Measurements from ENCODE around the gene PRSS3. TPM values are rescaled to one million over a fixed set of nuclear protein-coding genes. Genes with fewer than 3 reads are reported as not detected.
"Not testable (repeated sequence)": the region's sequence is repeated elsewhere in the genome, so short reads cannot be mapped to it uniquely, and the experiment has no call there.

The PRSS3 gene
- total RNA-seq, 1 donor from 2014 or later, result not detected

DNA sequence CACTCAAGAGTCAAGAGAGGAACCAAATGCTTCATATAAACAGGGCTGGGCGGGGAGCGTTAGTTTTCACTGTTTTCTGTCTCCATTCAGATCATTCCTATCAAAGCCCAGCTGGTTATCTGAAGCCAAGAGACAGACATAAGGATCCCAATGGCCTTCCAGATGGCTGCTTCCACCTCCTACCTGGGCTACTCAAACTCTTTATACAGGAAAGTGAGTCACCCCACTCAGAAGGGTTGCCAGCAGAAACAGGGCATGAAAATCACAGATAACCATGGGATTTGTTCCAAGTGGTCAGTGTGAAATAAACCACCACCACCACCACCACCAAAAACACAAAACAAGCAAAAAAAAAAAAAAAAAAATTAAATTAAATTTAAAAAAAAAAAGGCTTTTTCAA is 5.5 kb downstream of the PRSS3 start:
- DNase-seq (ENCODE audit: low spot score), result no peak
- H3K27ac Mint-ChIP-seq (ENCODE audit: unreplicated experiment), result no peak overlapping the region

DNA sequence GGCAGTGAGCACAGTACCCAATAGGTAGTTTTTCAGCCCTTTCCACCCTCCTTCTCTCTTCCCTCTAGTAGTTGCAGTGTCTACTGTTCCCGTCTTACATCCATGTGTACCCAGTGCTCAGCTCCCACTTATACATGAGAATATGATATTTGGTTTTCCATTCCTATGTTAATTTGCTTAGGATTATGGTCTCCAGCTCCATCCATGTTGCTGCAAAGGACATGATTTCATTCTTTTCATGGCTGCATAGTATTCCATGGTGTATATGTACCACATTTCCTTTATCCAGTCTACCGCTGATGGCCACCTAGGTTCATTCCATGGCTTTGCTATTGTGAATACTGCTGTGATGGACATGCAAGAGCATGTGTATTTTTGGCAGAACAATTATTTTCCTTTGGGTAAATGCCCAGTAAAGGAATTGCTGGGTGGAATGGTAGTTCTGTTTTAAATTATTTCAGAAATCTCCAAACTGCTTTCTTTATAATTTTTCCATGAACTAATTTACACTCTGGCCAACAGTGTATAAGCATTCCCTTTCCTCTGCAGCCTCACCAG is 6.7 kb downstream of the PRSS3 start:
- H3K4me3 Mint-ChIP-seq (ENCODE audit: unreplicated experiment); H3K9me3 Mint-ChIP-seq (ENCODE audit: low read depth); H3K4me1 Mint-ChIP-seq (ENCODE audit: low read depth); H3K27ac Mint-ChIP-seq (ENCODE audit: unreplicated experiment); H3K36me3 Mint-ChIP-seq (ENCODE audit: low read depth); DNase-seq (ENCODE audit: low spot score): not testable (repeated sequence)
- peaks cover 18% of the 10 kb centered on the region for H3K27me3 Mint-ChIP-seq (ENCODE audit: low read depth)

More for the DNA sequence above, 5.5 kb downstream of the PRSS3 start:
- TF ChIP-seq, protein P1, sequence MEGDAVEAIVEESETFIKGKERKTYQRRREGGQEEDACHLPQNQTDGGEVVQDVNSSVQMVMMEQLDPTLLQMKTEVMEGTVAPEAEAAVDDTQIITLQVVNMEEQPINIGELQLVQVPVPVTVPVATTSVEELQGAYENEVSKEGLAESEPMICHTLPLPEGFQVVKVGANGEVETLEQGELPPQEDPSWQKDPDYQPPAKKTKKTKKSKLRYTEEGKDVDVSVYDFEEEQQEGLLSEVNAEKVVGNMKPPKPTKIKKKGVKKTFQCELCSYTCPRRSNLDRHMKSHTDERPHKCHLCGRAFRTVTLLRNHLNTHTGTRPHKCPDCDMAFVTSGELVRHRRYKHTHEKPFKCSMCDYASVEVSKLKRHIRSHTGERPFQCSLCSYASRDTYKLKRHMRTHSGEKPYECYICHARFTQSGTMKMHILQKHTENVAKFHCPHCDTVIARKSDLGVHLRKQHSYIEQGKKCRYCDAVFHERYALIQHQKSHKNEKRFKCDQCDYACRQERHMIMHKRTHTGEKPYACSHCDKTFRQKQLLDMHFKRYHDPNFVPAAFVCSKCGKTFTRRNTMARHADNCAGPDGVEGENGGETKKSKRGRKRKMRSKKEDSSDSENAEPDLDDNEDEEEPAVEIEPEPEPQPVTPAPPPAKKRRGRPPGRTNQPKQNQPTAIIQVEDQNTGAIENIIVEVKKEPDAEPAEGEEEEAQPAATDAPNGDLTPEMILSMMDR (IDR thresholded peaks at IDR 0.05), result no peak
- Mint-ChIP-seq H3K9me3 (ENCODE audit: low read depth) (peaks cover 3% of the 10 kb centered on the region), H3K4me1 (ENCODE audit: low read depth) (no peaks in the 10 kb centered on the region), H3K27me3 (ENCODE audit: low read depth) (peaks cover 21% of the 10 kb centered on the region), H3K4me3 (ENCODE audit: unreplicated experiment) (no peak overlapping the region), H3K36me3 (ENCODE audit: low read depth) (no peaks in the 10 kb centered on the region)

DNA sequence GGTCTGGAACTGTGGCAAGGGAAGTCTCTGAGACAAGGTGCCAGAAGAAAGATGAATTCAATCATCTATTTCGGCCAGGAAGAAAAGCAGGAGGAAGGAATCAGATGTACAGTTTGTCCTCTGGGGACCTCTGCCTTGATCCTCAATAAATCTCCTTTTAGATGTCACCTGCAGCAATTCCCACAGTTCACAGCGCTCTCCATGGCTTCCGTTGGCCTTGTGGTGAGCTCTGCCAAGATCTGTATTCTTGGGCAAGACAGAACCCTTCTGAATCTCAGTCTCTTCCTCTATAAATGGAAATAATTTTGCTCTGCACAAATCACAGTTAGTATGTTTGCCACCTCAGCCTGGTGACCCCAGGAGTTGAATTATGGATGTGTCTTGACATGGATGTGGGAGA is 8.8 kb downstream of the PRSS3 start:
- H3K4me3 Mint-ChIP-seq (ENCODE audit: unreplicated experiment); DNase-seq (ENCODE audit: low spot score); H3K27me3 Mint-ChIP-seq (ENCODE audit: low read depth); H3K9me3 Mint-ChIP-seq (ENCODE audit: low read depth); H3K27ac Mint-ChIP-seq (ENCODE audit: unreplicated experiment); H3K36me3 Mint-ChIP-seq (ENCODE audit: low read depth); H3K4me1 Mint-ChIP-seq (ENCODE audit: low read depth): not testable (repeated sequence)

DNA sequence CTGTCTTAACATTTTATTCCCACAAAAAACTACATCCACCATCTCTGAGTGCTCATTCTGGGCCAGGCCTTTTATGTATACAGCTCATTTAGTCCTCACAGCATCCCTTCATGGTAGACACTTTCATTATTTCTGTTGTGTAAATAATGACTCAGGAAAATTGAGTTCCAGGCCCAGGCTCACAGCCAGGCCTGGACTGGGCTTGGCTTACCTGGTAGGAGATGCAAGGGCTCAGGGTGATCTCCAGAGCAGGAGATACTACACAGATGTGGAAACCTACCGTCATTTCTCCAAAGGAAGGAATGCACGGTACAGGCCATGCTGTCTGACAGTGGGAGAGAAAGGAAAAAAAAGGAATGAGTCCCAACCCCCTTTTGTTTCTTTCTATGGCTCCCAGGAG is 11.8 kb downstream of the PRSS3 start:
- not testable (repeated sequence) for DNase-seq (ENCODE audit: low spot score); H3K36me3 Mint-ChIP-seq (ENCODE audit: low read depth); H3K4me3 Mint-ChIP-seq (ENCODE audit: unreplicated experiment); H3K27me3 Mint-ChIP-seq (ENCODE audit: low read depth); H3K9me3 Mint-ChIP-seq (ENCODE audit: low read depth); H3K27ac Mint-ChIP-seq (ENCODE audit: unreplicated experiment); H3K4me1 Mint-ChIP-seq (ENCODE audit: low read depth)

DNA sequence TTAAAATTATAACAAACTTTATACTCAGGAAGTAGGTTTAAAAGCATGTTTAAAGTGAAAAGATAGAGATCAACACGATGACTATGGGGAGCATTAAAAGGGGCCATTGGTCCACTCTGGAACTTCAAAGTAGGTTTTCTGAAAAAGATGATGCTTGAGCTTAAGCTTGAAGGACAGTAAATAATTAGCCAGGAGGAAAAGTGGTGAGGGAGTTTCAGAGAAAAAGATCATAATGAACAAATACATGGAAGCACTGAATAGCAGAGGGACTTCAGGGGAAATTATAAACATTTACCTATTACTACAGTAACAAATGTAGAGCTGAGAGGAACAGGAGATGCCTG is 13.6 kb downstream of the PRSS3 start:
- H3K4me3 Mint-ChIP-seq (ENCODE audit: unreplicated experiment); H3K27me3 Mint-ChIP-seq (ENCODE audit: low read depth); DNase-seq (ENCODE audit: low spot score); H3K9me3 Mint-ChIP-seq (ENCODE audit: low read depth); H3K27ac Mint-ChIP-seq (ENCODE audit: unreplicated experiment); H3K36me3 Mint-ChIP-seq (ENCODE audit: low read depth): not testable (repeated sequence)
- peaks cover 15% of the 10 kb centered on the region for H3K4me1 Mint-ChIP-seq (ENCODE audit: low read depth)

DNA sequence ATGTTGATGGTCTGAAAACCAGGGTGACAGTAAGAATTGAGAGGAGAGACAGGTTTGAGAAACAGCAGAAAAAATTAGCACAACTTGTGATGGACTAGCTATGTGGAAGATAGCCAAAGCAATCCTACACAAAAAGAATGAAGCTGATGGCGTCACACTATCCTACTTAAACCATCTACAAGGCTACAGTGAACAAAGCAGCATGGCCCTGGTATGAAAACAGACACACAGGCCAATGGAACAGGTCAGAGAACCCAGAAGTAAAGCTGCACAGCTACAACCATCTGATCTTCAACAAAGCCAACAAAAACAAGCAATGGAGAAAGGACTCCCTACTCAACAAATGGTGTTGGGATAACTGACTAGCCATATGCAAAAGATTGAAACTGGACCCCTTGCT is 14.1 kb downstream of the PRSS3 start:
- no peak for DNase-seq (ENCODE audit: low spot score)
- no peaks in the 10 kb centered on the region for H3K27me3 Mint-ChIP-seq (ENCODE audit: low read depth)
- TF ChIP-seq, protein P1 (IDR thresholded peaks at IDR 0.05), result no peak
- no peaks in the 10 kb centered on the region for H3K9me3 Mint-ChIP-seq (ENCODE audit: low read depth)
- H3K4me3 Mint-ChIP-seq (ENCODE audit: unreplicated experiment), result no peak overlapping the region
- H3K27ac Mint-ChIP-seq (ENCODE audit: unreplicated experiment), result no peak overlapping the region
- H3K4me1 Mint-ChIP-seq (ENCODE audit: low read depth), result peaks cover 21% of the 10 kb centered on the region
- H3K36me3 Mint-ChIP-seq (ENCODE audit: low read depth), result no peaks in the 10 kb centered on the region

DNA sequence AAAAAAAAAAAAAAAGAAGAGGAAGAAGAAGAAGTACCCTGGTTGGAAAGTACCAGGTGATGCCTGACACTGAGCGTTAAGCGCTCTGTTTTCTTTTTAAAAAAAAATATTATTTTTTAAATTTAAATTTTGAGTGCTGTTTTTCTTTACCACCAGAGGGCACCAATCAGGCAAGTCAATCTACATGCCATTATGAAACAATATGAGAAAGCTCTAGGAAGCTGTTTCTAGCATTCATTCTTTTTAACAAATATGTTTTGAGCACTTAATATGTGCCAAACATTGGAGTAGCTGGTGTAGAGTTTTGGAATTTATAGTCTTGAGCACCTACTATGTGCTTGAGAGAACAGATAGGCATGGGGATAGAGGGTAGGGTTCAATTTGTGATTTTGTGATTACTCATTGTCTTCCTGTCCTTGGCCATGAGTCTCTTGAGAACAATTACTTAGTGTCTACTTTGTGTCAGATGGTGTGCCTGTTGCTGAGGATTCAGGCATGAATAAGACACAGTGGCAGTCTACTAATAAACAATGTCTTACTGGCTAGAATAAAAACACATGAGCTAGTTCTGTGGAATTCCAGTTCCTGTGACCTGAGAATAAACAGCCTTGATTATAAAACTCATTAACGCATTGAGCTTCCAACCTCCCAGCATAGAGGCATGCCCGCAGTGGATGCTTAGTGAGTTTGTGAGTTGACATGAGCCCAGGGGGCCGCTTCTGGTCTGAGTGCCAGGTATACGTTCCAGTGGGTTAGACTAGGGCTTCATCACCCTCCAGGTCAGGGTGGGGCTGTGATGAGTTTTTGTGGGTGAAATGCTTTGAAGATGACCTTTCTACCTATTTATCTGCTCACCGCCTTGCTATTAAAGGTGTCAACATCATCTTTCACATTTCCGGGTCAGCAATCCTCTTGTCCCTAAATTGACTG is 18.6 kb downstream of the PRSS3 start:
- Mint-ChIP-seq H3K4me3 (ENCODE audit: unreplicated experiment) (no peak overlapping the region), H3K36me3 (ENCODE audit: low read depth) (peaks cover 1% of the 10 kb centered on the region), H3K27me3 (ENCODE audit: low read depth) (no peaks in the 10 kb centered on the region), H3K4me1 (ENCODE audit: low read depth) (peaks cover 38% of the 10 kb centered on the region), H3K9me3 (ENCODE audit: low read depth) (no peaks in the 10 kb centered on the region), H3K27ac (ENCODE audit: unreplicated experiment) (peak overlapping the region; percentile 50)
- no peak for DNase-seq (ENCODE audit: low spot score)
- TF ChIP-seq, protein P1 (IDR thresholded peaks at IDR 0.05), result peak; percentile 90

All from chondrocyte (in vitro differentiated cells).